Mucosa of rectum (tissue), 2 donors: ENCODE measurements around the gene NFIA.

ENCODE experiments used
- H3K27ac ChIP-seq, 2 donors: one replicate each; pipeline ENCODE4 v1.7.0; 2013; ENCODE audit warnings: inconsistent platforms in 2 of 2, low read depth in 2 of 2, low read length in 2 of 2
- H3K27me3 ChIP-seq, 2 donors: one replicate each; pipeline ENCODE4 v1.7.0; 2013; ENCODE audit warnings: low read length in 2 of 2; ENCODE audit not compliant: control insufficient read depth in 2 of 2, insufficient read depth in 2 of 2
- H3K36me3 ChIP-seq, 2 donors: one replicate each; pipeline ENCODE4 v1.7.0; 2013; ENCODE audit warnings: low read length in 2 of 2; ENCODE audit not compliant: control insufficient read depth in 2 of 2, insufficient read depth in 2 of 2
- H3K4me1 ChIP-seq, 2 donors: one replicate each; pipeline ENCODE4 v1.7.0; 2013; ENCODE audit warnings: low read length in 2 of 2, mild to moderate bottlenecking in 1 of 2; ENCODE audit not compliant: control insufficient read depth in 2 of 2, insufficient read depth in 2 of 2
- H3K4me3 ChIP-seq, 2 donors: one replicate each; pipeline ENCODE4 v1.7.0; 2013; ENCODE audit warnings: low read length in 2 of 2
- H3K9ac ChIP-seq, 2 donors: one replicate each; pipeline ENCODE4 v1.7.0; 2013; ENCODE audit warnings: low read length in 2 of 2, low read depth in 1 of 2, mild to moderate bottlenecking in 1 of 2
- H3K9me3 ChIP-seq, 2 donors: one replicate each; pipeline ENCODE4 v1.7.0; 2013; ENCODE audit warnings: low read length in 2 of 2; ENCODE audit not compliant: control insufficient read depth in 2 of 2
- donor health status: healthy.
- donor health status: Normal muscosa, but diverticular disease.

NFIA gene

GRCh38 chr1:61091455-61091854 is 9.1 kb downstream of the NFIA start:
- Histone ChIP-seq H3K4me1 (peaks cover 0 to 4% of the 10 kb centered on the region in 2 donors), H3K9me3 (no peaks in the 10 kb centered on the region), H3K27me3 (no peaks in the 10 kb centered on the region), H3K4me3 (no peak overlapping the region), H3K27ac (no peak overlapping the region), H3K9ac (no peak overlapping the region), H3K36me3 (peaks cover 5 to 10% of the 10 kb centered on the region in 2 donors)

- Histone ChIP-seq H3K9me3 (no peaks in the 10 kb centered on the region), H3K27ac (no peak overlapping the region), H3K36me3 (peaks cover 5 to 10% of the 10 kb centered on the region in 2 donors), H3K4me3 (no peak overlapping the region), H3K27me3 (no peaks in the 10 kb centered on the region), H3K4me1 (peaks cover 0 to 4% of the 10 kb centered on the region in 2 donors), H3K9ac (no peak overlapping the region)
Observed at GRCh38 chr1:61092642-61093041, 10.3 kb downstream of the NFIA start.

- H3K36me3 ChIP-seq = peaks cover under 1 to 5% of the 10 kb centered on the region in 2 donors
- no peak overlapping the region for H3K27ac ChIP-seq
- no peaks in the 10 kb centered on the region for H3K9me3 ChIP-seq
- H3K27me3 ChIP-seq = no peaks in the 10 kb centered on the region
- no peak overlapping the region for H3K9ac ChIP-seq
- H3K4me1 ChIP-seq = peaks cover 0 to 4% of the 10 kb centered on the region in 2 donors
- H3K4me3 ChIP-seq = no peak overlapping the region
Observed at GRCh38 chr1:61093525-61094137, 11.3 kb downstream of the NFIA start.

- no peak overlapping the region for H3K9ac ChIP-seq
- H3K27me3 ChIP-seq = no peaks in the 10 kb centered on the region
- no peak overlapping the region for H3K27ac ChIP-seq
- H3K4me1 ChIP-seq = peaks cover 0 to 4% of the 10 kb centered on the region in 2 donors
- H3K9me3 ChIP-seq = no peaks in the 10 kb centered on the region
- no peaks in the 10 kb centered on the region for H3K36me3 ChIP-seq
- H3K4me3 ChIP-seq = no peak overlapping the region
Observed at GRCh38 chr1:61094677-61095469, 12.5 kb downstream of the NFIA start.

- H3K9ac ChIP-seq = no peak overlapping the region
- peaks cover 0 to 4% of the 10 kb centered on the region in 2 donors for H3K4me1 ChIP-seq
- no peaks in the 10 kb centered on the region for H3K36me3 ChIP-seq
- no peak overlapping the region for H3K4me3 ChIP-seq
- no peaks in the 10 kb centered on the region for H3K27me3 ChIP-seq
- no peak overlapping the region for H3K27ac ChIP-seq
- no peaks in the 10 kb centered on the region for H3K9me3 ChIP-seq
Observed at GRCh38 chr1:61095470-61095812, 13.1 kb downstream of the NFIA start.

- no peak overlapping the region for H3K9ac ChIP-seq
- no peak overlapping the region for H3K27ac ChIP-seq
- H3K9me3 ChIP-seq = no peaks in the 10 kb centered on the region
- H3K4me3 ChIP-seq = no peak overlapping the region
- H3K4me1 ChIP-seq = peaks cover 0 to under 1% of the 10 kb centered on the region in 2 donors
- H3K27me3 ChIP-seq = no peaks in the 10 kb centered on the region
- no peaks in the 10 kb centered on the region for H3K36me3 ChIP-seq
Observed at GRCh38 chr1:61097317-61097716, 15.0 kb downstream of the NFIA start.

GRCh38 chr1:61097722-61098121 is 15.4 kb downstream of the NFIA start:
- Histone ChIP-seq H3K4me3 (no peak overlapping the region), H3K36me3 (no peaks in the 10 kb centered on the region), H3K9me3 (no peaks in the 10 kb centered on the region), H3K27ac (no peak overlapping the region), H3K27me3 (no peaks in the 10 kb centered on the region), H3K9ac (no peak overlapping the region), H3K4me1 (no peaks in the 10 kb centered on the region)

GRCh38 chr1:61098333-61098732 is 16.0 kb downstream of the NFIA start:
- H3K27me3 ChIP-seq = no peaks in the 10 kb centered on the region
- H3K36me3 ChIP-seq = no peaks in the 10 kb centered on the region
- no peak overlapping the region for H3K4me3 ChIP-seq
- H3K9ac ChIP-seq = no peak overlapping the region
- no peaks in the 10 kb centered on the region for H3K4me1 ChIP-seq
- no peak overlapping the region for H3K27ac ChIP-seq
- no peaks in the 10 kb centered on the region for H3K9me3 ChIP-seq

GRCh38 chr1:61098906-61099437 is 16.6 kb downstream of the NFIA start:
- Histone ChIP-seq H3K4me1 (no peaks in the 10 kb centered on the region), H3K9me3 (no peaks in the 10 kb centered on the region), H3K27ac (no peak overlapping the region)

GRCh38 chr1:61100578-61100977 is 18.2 kb downstream of the NFIA start:
- no peak overlapping the region for H3K27ac ChIP-seq
- H3K36me3 ChIP-seq = no peaks in the 10 kb centered on the region
- H3K4me3 ChIP-seq = no peak overlapping the region
- no peaks in the 10 kb centered on the region for H3K27me3 ChIP-seq
- no peaks in the 10 kb centered on the region for H3K9me3 ChIP-seq
- no peak overlapping the region for H3K9ac ChIP-seq
- H3K4me1 ChIP-seq = no peaks in the 10 kb centered on the region

More at GRCh38 chr1:61098906-61099437, 16.6 kb downstream of the NFIA start:
- H3K4me3 ChIP-seq = no peak overlapping the region
- no peak overlapping the region for H3K9ac ChIP-seq
- no peaks in the 10 kb centered on the region for H3K36me3 ChIP-seq
- no peaks in the 10 kb centered on the region for H3K27me3 ChIP-seq
